Adipocyte (in vitro differentiated cells): ENCODE measurements around the gene MYO15B.

Experiments used
- DNase-seq: peaks from one replicate; pipeline ENCODE4 v3.0.0-alpha.2; 2015; ENCODE audit warnings: low read depth
- H3K27me3 ChIP-seq: replicated peaks from 2 replicates; pipeline ENCODE4 v1.7.0; 2013; ENCODE audit warnings: mild to moderate bottlenecking, low read length, moderate library complexity; ENCODE audit not compliant: control insufficient read depth, insufficient read depth
- H3K36me3 ChIP-seq: 2 replicates; pipeline ENCODE4 v1.7.0; 2013; ENCODE audit warnings: low read length, mild to moderate bottlenecking, moderate library complexity; ENCODE audit not compliant: control insufficient read depth, insufficient read depth, severe bottlenecking
- H3K4me1 ChIP-seq: 2 replicates; pipeline ENCODE4 v1.7.0; 2013; ENCODE audit warnings: mild to moderate bottlenecking, low read length, moderate library complexity; ENCODE audit not compliant: control insufficient read depth, insufficient read depth
- H3K4me3 ChIP-seq: 2 replicates; pipeline ENCODE4 v1.7.0; 2013; ENCODE audit warnings: mild to moderate bottlenecking, low read length, moderate library complexity
- H3K9ac ChIP-seq: 2 replicates; pipeline ENCODE4 v1.7.0; 2013; ENCODE audit warnings: mild to moderate bottlenecking, low read length, moderate library complexity
- H3K9me3 ChIP-seq: 2 replicates; pipeline ENCODE4 v1.7.0; 2013; ENCODE audit warnings: mild to moderate bottlenecking, low read length, moderate library complexity; ENCODE audit not compliant: control insufficient read depth

The MYO15B gene

DNA sequence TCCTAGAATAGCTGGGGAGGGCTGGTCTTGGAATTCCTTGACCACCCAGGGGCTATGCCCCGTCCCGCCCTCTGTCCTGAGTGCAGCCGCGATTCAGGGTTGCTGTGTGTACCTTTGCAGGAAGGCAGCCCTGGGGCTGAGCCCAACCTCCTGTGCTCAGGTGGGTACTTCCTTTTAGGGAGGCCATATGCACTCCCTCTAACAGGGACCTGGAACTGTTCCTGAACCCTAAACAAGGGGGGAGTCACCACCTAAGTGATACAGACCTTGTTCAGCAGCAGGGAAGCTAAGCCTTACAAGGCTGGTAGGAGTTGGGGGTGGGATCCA lies 37.5 kb upstream of the MYO15B start:
- Histone ChIP-seq H3K9ac (no peak overlapping the region), H3K27me3 (peaks cover 32% of the 10 kb centered on the region), H3K9me3 (no peaks in the 10 kb centered on the region), H3K4me1 (no peaks in the 10 kb centered on the region), H3K36me3 (no peaks in the 10 kb centered on the region), H3K4me3 (no peak overlapping the region)
- no peak for DNase-seq

DNA sequence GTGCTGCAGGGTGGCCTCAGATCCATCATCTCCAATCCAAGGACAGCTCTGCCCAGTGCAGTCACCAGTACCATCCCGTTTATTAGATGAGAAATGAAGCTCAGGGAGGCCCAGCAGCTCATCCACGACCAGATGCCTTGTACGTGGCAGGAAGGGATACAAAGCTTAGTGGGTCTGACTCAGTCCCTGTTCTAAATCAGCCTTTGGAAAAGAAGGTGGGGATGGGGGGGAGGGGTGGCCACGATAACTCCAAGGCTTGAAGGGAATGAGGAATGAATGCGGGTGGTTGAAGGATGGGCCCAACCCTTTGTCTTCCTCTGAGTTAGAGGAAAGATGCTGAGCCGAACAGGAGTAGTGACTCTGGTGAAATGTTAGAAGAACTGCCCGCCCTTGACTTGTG lies 36.3 kb upstream of the MYO15B start:
- DNase-seq = no peak
- Histone ChIP-seq H3K9ac (no peak overlapping the region), H3K27me3 (peaks cover 20% of the 10 kb centered on the region), H3K36me3 (no peaks in the 10 kb centered on the region), H3K9me3 (no peaks in the 10 kb centered on the region), H3K4me3 (no peak overlapping the region), H3K4me1 (no peaks in the 10 kb centered on the region)

DNA sequence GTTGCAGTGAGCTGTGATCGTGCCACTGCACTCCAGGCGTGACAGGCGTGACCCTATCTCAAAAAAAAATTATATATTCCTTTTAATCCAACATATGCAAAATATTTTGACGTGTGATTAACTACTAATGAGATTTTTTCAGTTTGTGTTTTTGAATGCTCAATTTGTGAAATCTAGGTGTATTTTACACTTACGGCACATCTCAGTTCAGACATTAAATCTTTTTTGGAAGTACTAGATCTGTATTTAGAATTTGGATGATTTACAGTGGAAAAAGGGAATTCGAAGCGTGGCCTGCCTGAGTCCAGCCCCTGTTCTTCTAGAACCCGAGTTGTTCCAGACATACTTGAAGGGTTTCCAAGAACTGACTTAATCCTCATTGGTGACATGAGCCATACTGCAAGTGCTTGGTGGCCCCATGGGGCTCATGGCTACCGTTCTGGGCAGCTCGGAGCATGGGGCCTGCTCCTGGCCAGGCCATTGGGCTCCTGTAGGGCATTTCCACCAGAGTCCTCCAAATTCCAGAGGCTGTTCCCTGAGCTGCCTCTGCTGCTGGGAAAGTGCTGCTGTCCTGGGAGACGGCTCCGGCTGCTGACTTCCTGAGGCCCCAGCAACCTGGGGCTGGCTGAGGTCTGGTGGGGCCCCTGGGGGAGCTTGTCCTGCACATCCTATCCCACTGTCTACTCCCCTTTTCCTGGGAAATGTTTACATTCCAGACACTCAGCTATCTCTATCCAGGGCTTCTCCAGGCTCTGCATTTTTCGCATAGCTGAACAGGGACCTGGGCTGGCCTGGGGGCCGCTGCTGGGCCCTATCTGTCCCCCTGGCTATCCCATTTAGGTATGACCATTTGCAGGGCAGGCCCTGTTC lies 34.9 kb upstream of the MYO15B start:
- DNase-seq = peak; percentile 22
- Histone ChIP-seq H3K9ac (no peak overlapping the region), H3K9me3 (no peaks in the 10 kb centered on the region), H3K36me3 (no peaks in the 10 kb centered on the region), H3K4me3 (no peak overlapping the region), H3K4me1 (peaks cover 5% of the 10 kb centered on the region), H3K27me3 (peaks cover 14% of the 10 kb centered on the region)

DNA sequence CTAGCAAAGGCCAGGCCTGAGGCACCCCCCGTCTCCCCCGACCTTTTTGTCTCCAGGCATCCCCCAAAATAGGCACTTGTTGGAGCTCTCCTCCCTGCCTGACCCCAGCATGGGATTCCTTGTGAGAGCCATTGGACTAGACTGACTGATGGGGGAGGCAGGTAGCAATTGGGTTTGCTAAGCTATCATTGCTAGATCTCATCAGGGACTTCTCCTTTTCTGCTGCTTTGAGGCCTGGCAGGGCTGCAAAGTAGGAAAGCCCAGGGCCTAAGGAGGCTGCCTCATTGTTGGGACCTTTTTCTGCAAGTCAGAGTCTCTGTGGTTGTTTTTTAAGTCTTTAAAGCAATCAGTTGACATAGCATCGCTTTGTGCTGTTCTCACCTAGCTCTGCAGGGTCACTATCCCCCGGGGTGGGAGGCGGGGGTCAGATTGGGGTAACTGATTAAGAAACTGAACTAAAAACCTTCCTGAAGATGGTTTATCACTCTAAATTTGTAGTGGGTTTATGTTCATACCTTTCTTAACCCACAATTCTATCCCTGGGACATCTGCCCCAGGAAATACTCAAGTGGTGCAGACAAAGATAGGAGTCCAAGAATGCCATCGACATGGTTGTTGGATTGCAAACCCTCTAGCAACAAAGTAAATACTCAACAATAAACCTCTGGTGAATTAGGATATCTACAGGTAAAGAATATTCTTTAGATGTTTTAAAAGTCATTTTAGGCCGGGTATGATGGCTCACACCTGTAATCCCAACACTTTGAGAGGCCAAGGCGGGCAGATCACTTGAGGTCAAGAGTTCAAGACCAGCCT lies 34.1 kb upstream of the MYO15B start:
- no peaks in the 10 kb centered on the region for H3K36me3 ChIP-seq
- no peak overlapping the region for H3K9ac ChIP-seq
- peaks cover 8% of the 10 kb centered on the region for H3K27me3 ChIP-seq
- H3K4me3 ChIP-seq = no peak overlapping the region
- peaks cover 5% of the 10 kb centered on the region for H3K4me1 ChIP-seq
- H3K9me3 ChIP-seq = no peaks in the 10 kb centered on the region
- no peak for DNase-seq

DNA sequence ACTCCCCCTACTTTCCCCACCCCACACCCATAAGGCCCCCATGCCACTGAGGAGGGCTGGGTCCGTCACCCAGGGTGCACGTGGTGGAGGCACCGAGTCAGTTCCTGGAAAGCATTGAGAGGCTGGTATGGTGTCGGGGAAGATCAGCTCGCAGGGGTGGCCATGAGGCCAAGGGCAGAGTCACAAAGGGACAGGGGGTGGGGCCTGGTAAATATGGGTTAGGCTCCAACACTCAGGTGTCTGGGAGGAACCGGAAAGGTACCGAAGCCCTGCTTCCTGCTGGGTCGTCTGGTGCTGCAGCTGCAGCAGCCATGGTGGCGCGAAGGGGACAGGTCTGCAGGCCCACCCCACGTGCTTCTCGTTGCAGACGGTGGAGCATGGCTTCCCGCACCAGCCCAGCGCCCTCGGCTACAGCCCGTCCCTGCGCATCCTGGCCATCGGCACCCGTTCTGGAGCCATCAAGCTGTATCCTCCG lies 31.9 kb upstream of the MYO15B start:
- Histone ChIP-seq H3K4me3 (no peak overlapping the region), H3K4me1 (peaks cover 5% of the 10 kb centered on the region), H3K9ac (no peak overlapping the region), H3K36me3 (no peaks in the 10 kb centered on the region), H3K9me3 (no peaks in the 10 kb centered on the region), H3K27me3 (no peaks in the 10 kb centered on the region)
- no peak for DNase-seq

DNA sequence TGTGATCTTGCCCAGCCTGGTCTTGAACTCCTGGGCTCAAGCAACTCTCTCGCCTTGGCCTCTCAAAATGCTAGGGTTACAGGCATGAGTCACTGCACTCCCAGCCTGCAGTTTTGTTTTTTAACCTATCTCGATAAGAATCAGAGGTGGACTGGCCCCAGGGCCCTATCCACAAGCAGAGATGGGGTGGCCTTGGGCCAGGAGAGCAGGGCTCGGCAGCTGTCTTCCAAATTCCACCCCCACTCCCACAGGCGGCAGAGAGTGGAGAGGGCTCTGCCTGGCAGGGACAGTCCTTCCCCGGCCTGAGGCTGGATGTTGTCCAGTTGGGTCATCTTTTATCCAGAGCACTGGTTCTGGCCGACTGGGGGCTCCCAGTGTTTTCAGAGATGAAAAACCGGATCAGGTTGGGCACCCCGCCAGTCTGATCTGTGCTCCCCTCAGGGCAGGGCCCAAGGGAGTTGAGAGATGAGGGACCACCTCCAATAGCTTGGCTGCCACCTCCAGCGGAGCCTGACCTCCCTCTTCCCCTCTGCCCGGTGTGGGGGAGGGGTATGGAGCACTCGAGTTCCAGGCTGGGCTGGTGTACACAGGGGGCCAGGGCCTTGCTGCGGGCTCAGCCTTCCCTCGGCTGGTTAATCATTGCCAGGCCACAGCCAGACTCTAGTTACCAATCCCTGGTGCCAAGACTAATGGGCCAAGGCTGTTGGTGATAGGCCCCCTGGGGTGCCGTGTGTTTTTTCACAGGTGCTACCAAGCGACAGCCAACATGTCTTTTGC lies 30.3 kb upstream of the MYO15B start:
- Histone ChIP-seq H3K4me3 (no peak overlapping the region), H3K36me3 (no peaks in the 10 kb centered on the region), H3K4me1 (peaks cover 10% of the 10 kb centered on the region), H3K9ac (no peak overlapping the region), H3K27me3 (no peaks in the 10 kb centered on the region), H3K9me3 (no peaks in the 10 kb centered on the region)
- peak; percentile 25 for DNase-seq

DNA sequence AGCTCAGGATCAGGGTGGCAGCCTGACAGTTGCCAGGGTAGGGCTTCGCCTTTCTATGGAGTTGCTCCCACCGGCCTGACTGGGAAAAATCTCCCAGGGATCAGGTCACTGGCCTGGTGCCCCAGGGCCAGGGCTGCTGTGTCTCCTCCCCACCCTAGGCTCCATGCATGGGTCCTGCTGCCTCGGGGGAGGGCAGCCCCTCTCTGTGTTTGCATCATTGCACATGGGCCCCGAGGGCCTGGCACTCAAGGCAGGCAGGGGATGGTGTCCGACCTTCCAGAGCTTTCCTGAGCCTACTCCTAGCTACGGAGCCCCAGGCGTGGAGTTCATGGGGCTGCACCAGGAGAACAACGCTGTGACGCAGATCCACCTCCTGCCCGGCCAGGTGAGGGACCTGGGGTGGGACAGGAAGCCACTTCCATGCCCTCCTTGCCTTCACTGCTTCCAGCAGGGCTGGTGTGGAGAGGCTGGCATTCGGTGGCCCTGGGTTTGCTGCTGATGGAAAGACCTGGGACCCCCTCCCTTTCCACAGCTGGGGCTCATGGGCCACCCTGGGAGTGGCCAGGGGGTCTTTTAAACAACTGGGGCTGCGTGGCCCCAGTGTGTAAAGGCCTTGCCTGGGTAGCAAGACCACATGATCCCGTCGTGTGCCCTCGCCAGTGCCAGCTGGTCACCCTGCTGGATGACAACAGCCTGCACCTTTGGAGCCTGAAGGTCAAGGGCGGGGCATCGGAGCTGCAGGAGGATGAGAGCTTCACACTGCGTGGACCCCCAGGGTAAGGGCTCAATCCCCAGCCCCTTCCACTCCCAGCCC lies 29.5 kb upstream of the MYO15B start:
- Histone ChIP-seq H3K9me3 (no peaks in the 10 kb centered on the region), H3K9ac (no peak overlapping the region), H3K27me3 (no peaks in the 10 kb centered on the region), H3K36me3 (no peaks in the 10 kb centered on the region), H3K4me3 (no peak overlapping the region), H3K4me1 (peaks cover 12% of the 10 kb centered on the region)
- no peak for DNase-seq

DNA sequence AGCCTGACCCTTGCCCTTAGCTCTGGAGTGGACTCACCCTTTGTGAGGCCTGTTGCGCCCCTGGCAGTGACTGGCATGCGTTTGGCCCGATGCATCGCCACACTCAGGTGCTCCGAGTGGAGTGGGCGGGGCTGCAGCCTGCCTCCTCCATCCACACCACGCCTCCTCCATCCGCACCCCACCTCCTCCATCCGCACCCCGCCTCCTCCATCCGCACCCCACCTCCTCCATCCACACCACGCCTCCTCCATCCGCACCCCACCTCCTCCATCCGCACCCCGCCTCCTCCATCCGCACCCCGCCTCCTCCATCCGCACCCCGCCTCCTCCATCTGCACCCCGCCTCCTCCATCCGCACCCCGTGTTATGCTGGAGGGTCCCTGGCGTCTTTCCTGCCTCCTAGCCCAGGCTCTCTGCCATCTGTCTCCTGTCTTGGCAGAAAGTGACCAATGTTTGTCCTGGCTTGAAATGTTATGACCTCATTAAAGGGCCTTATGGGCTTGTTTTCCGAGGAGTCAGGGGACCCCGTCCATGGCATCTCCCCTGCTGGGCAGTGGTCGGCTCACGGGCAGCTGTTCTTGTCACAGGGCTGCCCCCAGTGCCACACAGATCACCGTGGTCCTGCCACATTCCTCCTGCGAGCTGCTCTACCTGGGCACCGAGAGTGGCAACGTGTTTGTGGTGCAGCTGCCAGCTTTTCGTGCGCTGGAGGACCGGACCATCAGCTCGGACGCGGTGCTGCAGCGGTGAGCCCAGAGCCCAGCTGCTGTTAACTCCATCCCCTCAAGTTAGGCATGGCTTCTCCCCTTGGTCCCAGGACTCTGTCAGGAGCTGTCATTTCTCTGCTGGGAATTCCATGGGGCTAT lies 28.7 kb upstream of the MYO15B start:
- peaks cover 6% of the 10 kb centered on the region for H3K27me3 ChIP-seq
- H3K4me1 ChIP-seq = peaks cover 12% of the 10 kb centered on the region
- no peak overlapping the region for H3K9ac ChIP-seq
- no peak for DNase-seq
- H3K36me3 ChIP-seq = no peaks in the 10 kb centered on the region
- H3K4me3 ChIP-seq = no peak overlapping the region
- H3K9me3 ChIP-seq = no peaks in the 10 kb centered on the region

DNA sequence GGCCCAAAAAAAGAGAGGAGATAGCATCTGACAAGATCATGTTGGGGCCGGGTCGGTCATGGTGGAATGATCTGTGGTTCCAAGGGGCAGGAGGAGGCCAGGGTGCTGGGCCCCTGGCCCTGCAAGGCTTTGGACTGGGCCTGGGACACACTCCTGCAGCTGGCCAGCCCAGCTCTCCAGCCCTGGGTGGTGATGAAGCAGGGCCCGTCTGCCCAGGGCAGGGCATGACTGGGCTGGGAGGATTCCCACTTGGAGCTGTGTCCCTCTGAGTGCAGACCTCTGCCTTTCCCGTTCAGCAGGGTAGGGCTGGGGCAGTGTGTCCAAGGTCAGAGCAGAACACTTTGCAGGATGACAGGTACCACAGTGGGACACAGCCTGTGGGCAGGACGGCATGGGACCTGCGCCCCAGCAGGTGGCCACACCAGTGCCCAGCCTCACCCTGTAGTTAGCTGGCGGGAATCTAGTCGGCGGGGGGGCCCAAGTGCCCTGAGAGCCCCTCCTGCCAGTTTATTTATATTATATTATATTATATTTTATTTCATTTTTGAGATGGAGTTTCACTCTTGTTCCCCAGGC lies 27.6 kb upstream of the MYO15B start:
- Histone ChIP-seq H3K27me3 (peaks cover 14% of the 10 kb centered on the region), H3K9me3 (no peaks in the 10 kb centered on the region), H3K4me3 (no peak overlapping the region), H3K4me1 (peaks cover 12% of the 10 kb centered on the region), H3K36me3 (no peaks in the 10 kb centered on the region), H3K9ac (no peak overlapping the region)
- no peak for DNase-seq
